SK-N-SH treated with all-trans-retinoic acid at 6 μM for 48 hours (cell line): ENCODE results near the gene TBL1X.

ENCODE experiments used
- ARNTL ChIP-seq: fragments of 450-650 bp; formaldehyde crosslinking; IDR thresholded peaks from 2 replicates; pipeline ENCODE4 v1.5.0; 2020; ENCODE audit warnings: low read depth, mild to moderate bottlenecking, moderate library complexity, borderline replicate concordance
- GLIS3 ChIP-seq: fragments of 250-450 bp; sonication (Bioruptor Pico); IDR thresholded peaks from 2 replicates; pipeline ENCODE4 v1.5.0; 2020; ENCODE audit warnings: mild to moderate bottlenecking, moderate library complexity
- RARB ChIP-seq: fragments of 250-450 bp; sonication (Bioruptor Pico); IDR thresholded peaks from 2 replicates; pipeline ENCODE4 v1.8.0; 2021; ENCODE audit warnings: mild to moderate bottlenecking, moderate library complexity
- ZFP30 ChIP-seq: fragments of 450-650 bp; formaldehyde crosslinking; IDR thresholded peaks from 2 replicates; pipeline ENCODE4 v1.5.0; 2022; ENCODE audit warnings: mild to moderate bottlenecking, moderate library complexity
- ZNF565 ChIP-seq: fragments of 450-650 bp; formaldehyde crosslinking; conservative IDR thresholded peaks from 2 replicates; pipeline ENCODE4 v1.5.0; 2020; ENCODE audit warnings: low read depth, mild to moderate bottlenecking, moderate library complexity
- TF ChIP-seq, protein P1 (sequence below): fragments of 250-450 bp; sonication (Bioruptor Pico); IDR thresholded peaks from 2 replicates; pipeline ENCODE4 v1.8.0; 2021; ENCODE audit warnings: low read depth, mild to moderate bottlenecking, moderate library complexity, borderline replicate concordance
- TF ChIP-seq, protein P2 (sequence below): fragments of 250-450 bp; sonication (Bioruptor Pico); IDR thresholded peaks from 2 replicates; pipeline ENCODE4 v1.8.0; 2020; ENCODE audit warnings: mild to moderate bottlenecking, moderate library complexity, borderline replicate concordance
- TF ChIP-seq, protein P3 (sequence below): fragments of 250-450 bp; sonication (Bioruptor Pico); IDR thresholded peaks from 2 replicates; pipeline ENCODE4 v1.5.1; 2021; ENCODE audit warnings: mild to moderate bottlenecking, moderate library complexity

DNA sequence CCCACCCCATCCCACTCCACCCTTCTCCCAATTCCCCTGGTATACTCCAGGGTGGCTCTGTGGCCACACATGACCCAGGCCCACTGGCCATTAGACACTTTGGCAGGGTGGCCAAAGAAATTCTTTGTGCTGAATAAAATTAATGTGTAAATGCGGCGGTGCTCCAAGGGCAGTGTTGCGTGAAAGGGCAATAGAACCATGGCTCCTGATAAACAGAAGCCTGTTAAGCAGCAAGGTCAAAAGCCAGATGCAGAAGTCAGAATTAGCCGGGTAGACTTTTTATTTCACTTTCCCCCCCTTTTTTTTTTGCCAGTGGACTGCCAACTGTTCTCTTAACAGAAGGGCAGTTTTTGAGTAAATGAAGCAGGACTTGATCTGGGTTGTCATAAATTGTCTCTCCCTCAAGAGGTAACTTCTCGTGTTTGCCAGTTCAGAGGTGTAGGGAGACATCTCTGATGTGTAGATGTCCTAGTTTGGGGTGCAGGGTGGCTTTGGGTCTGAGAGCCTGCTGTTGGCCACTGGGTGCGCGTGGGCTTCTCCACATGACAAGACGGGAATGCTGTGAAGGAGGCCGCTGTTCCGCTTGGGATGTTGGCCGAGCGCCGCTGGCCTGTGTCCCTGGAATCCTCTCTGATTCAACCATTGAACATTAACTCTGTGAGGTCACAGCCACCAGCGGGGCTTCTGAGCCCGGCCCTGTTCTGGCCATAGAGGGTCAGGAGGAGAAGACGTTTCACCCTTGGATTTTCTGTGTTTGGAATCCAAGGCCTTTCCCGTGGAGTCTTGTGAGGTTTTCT, 139.5 kb downstream of the TBL1X start:
- TF ChIP-seq, protein P1, sequence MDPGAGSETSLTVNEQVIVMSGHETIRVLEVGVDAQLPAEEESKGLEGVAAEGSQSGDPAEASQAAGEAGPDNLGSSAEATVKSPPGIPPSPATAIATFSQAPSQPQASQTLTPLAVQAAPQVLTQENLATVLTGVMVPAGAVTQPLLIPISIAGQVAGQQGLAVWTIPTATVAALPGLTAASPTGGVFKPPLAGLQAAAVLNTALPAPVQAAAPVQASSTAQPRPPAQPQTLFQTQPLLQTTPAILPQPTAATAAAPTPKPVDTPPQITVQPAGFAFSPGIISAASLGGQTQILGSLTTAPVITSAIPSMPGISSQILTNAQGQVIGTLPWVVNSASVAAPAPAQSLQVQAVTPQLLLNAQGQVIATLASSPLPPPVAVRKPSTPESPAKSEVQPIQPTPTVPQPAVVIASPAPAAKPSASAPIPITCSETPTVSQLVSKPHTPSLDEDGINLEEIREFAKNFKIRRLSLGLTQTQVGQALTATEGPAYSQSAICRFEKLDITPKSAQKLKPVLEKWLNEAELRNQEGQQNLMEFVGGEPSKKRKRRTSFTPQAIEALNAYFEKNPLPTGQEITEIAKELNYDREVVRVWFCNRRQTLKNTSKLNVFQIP (CRISPR knock-in tag), result no peak
- TF ChIP-seq, protein P2, sequence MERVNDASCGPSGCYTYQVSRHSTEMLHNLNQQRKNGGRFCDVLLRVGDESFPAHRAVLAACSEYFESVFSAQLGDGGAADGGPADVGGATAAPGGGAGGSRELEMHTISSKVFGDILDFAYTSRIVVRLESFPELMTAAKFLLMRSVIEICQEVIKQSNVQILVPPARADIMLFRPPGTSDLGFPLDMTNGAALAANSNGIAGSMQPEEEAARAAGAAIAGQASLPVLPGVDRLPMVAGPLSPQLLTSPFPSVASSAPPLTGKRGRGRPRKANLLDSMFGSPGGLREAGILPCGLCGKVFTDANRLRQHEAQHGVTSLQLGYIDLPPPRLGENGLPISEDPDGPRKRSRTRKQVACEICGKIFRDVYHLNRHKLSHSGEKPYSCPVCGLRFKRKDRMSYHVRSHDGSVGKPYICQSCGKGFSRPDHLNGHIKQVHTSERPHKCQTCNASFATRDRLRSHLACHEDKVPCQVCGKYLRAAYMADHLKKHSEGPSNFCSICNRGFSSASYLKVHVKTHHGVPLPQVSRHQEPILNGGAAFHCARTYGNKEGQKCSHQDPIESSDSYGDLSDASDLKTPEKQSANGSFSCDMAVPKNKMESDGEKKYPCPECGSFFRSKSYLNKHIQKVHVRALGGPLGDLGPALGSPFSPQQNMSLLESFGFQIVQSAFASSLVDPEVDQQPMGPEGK, result no peak
- TF ChIP-seq, protein P3, sequence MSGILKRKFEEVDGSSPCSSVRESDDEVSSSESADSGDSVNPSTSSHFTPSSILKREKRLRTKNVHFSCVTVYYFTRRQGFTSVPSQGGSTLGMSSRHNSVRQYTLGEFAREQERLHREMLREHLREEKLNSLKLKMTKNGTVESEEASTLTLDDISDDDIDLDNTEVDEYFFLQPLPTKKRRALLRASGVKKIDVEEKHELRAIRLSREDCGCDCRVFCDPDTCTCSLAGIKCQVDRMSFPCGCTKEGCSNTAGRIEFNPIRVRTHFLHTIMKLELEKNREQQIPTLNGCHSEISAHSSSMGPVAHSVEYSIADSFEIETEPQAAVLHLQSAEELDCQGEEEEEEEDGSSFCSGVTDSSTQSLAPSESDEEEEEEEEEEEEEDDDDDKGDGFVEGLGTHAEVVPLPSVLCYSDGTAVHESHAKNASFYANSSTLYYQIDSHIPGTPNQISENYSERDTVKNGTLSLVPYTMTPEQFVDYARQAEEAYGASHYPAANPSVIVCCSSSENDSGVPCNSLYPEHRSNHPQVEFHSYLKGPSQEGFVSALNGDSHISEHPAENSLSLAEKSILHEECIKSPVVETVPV (CRISPR knock-in tag), result no peak
- no peak for TF ChIP-seq ARNTL (CRISPR knock-in tag)
- TF ChIP-seq GLIS3, result no peak
- no peak for TF ChIP-seq ZNF565 (CRISPR knock-in tag)
- TF ChIP-seq ZFP30 (CRISPR knock-in tag), result no peak
- TF ChIP-seq RARB (CRISPR knock-in tag), result no peak
